22Rv1 (cell line): ENCODE data around the gene GARRE1.

Experiments used
- ZFX ChIP-seq: fragments of 450-650 bp; IDR thresholded peaks from 2 replicates; pipeline ENCODE4 v1.6.1; 2017; ENCODE audit warnings: antibody characterized with exemption, borderline replicate concordance
- TF ChIP-seq, protein P1 (sequence below): fragments of 450-650 bp; IDR thresholded peaks from 2 replicates; pipeline ENCODE4 v1.5.1; 2017; ENCODE audit warnings: mild to moderate bottlenecking

DNA sequence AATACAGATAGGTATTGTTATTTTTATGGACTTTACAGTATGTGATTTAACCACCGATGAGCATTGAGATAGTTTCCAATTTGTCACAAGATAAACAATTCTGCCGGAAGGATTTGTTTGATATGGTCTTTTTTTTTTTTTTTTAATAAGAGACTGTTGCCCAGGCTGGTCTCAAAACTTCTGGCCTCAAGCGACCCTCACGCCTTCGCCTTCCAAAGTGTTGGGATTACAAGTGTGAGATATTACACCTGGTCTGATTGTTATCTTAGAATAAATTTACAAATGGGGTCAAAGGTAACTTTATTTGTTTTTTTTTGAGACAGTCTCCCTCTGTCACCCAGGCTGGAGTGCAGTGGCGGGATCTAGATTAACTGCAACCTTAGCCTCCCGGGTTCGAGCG lies 1.2 kb downstream of the GARRE1 start:
- TF ChIP-seq, protein P1, sequence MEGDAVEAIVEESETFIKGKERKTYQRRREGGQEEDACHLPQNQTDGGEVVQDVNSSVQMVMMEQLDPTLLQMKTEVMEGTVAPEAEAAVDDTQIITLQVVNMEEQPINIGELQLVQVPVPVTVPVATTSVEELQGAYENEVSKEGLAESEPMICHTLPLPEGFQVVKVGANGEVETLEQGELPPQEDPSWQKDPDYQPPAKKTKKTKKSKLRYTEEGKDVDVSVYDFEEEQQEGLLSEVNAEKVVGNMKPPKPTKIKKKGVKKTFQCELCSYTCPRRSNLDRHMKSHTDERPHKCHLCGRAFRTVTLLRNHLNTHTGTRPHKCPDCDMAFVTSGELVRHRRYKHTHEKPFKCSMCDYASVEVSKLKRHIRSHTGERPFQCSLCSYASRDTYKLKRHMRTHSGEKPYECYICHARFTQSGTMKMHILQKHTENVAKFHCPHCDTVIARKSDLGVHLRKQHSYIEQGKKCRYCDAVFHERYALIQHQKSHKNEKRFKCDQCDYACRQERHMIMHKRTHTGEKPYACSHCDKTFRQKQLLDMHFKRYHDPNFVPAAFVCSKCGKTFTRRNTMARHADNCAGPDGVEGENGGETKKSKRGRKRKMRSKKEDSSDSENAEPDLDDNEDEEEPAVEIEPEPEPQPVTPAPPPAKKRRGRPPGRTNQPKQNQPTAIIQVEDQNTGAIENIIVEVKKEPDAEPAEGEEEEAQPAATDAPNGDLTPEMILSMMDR: no peak
- no peak for TF ChIP-seq ZFX
